ENCODE results near the gene CEP83. TPM values are rescaled to one million over a fixed set of nuclear protein-coding genes. Genes with fewer than 3 reads are reported as not detected.
A peak's percentile ranks its signal among the peaks of the same experiment; 100 is the strongest.

CEP83 gene
- total RNA-seq, 1 donor from 2014 or later, result 11.6 TPM

DNA sequence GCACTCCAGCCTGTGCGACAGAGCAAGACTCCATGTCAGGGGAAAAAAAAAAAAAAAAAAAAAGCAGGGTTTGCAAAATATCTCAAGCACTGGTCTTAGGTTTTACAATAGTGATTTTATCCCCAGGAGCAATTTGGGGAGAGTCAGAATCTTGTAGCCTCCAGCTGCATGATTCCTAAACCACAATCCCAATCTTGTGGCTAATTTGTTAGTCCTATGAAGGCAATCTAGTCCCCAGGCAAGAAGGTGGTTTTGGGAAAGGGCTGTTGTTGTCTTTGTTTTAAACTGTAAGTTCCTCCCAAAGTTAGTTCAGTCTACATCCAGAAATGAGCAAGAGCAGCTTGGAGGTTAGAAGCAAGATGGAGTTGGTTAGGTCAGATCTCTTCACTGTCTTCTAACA is 175.6 kb downstream of the CEP83 start:
- TF ChIP-seq, protein P1, sequence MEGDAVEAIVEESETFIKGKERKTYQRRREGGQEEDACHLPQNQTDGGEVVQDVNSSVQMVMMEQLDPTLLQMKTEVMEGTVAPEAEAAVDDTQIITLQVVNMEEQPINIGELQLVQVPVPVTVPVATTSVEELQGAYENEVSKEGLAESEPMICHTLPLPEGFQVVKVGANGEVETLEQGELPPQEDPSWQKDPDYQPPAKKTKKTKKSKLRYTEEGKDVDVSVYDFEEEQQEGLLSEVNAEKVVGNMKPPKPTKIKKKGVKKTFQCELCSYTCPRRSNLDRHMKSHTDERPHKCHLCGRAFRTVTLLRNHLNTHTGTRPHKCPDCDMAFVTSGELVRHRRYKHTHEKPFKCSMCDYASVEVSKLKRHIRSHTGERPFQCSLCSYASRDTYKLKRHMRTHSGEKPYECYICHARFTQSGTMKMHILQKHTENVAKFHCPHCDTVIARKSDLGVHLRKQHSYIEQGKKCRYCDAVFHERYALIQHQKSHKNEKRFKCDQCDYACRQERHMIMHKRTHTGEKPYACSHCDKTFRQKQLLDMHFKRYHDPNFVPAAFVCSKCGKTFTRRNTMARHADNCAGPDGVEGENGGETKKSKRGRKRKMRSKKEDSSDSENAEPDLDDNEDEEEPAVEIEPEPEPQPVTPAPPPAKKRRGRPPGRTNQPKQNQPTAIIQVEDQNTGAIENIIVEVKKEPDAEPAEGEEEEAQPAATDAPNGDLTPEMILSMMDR (IDR thresholded peaks at IDR 0.05), result no peak
- intact Hi-C loops (cut with DNase I), result no loop called here
- Histone ChIP-seq H3K36me3 (peaks cover 5% of the 10 kb centered on the region), H3K4me1 (peaks cover 23% of the 10 kb centered on the region), H3K27ac (no peak overlapping the region), H3K27me3 (ENCODE audit: low read depth) (no peaks in the 10 kb centered on the region), H3K9me3 (no peaks in the 10 kb centered on the region), H3K4me3 (no peak overlapping the region)
- DNase-seq (no peak), ATAC-seq (no peak)

GRCh38 chr12:94282675-94283074 is 177.0 kb downstream of the CEP83 start:
- TF ChIP-seq, protein P1 (IDR thresholded peaks at IDR 0.05), result no peak
- peaks cover 5% of the 10 kb centered on the region for H3K36me3 ChIP-seq
- H3K4me3 ChIP-seq, result no peak overlapping the region
- H3K4me1 ChIP-seq, result peaks cover 22% of the 10 kb centered on the region
- no peaks in the 10 kb centered on the region for H3K27me3 ChIP-seq (ENCODE audit: low read depth)
- H3K27ac ChIP-seq, result peak overlapping the region; percentile 41
- DNase-seq (peak; percentile 74), ATAC-seq (peak; percentile 67 to 81)
- intact Hi-C loops (cut with DNase I), result no loop called here
- no peaks in the 10 kb centered on the region for H3K9me3 ChIP-seq

- H3K36me3 ChIP-seq, result no peaks in the 10 kb centered on the region
- no peaks in the 10 kb centered on the region for H3K9me3 ChIP-seq
- DNase-seq (no peak), ATAC-seq (no peak)
- peaks cover 22% of the 10 kb centered on the region for H3K4me1 ChIP-seq
- TF ChIP-seq, protein P1 (IDR thresholded peaks at IDR 0.05), result no peak
- H3K4me3 ChIP-seq, result no peak overlapping the region
- intact Hi-C loops (cut with DNase I), result no loop called here
- H3K27me3 ChIP-seq (ENCODE audit: low read depth), result no peaks in the 10 kb centered on the region
- H3K27ac ChIP-seq, result no peak overlapping the region
Measured at GRCh38 chr12:94280063-94280462, 179.6 kb downstream of the CEP83 start.

DNA sequence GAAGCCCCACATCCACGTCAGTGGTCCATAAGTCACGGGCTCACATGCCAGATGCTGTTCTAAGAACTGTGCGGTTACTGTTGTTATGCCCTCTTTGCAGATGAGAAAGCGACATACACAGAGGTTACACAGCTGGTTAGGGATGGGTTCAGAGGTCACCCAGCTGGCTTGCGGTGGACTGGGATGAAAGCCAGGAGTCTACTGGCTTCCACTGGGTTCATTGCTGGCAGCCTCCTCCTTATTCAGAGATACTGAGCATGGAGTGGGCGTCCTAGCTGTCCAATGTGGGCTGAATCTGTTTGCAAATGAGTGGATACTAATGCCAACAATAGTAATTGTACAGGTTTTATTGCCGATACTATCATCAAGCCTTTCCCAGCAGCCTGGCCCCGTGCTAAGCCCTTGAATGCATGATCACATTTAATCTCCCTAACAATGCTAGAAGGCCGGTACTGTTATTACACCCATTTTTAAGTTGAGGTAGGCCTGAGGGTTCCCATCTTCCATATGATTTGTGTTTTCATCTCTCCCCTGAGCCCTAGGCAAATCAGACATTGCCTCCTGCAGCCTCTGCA is 182.2 kb downstream of the CEP83 start:
- Histone ChIP-seq H3K36me3 (no peaks in the 10 kb centered on the region), H3K9me3 (no peaks in the 10 kb centered on the region), H3K4me1 (peaks cover 12% of the 10 kb centered on the region), H3K4me3 (no peak overlapping the region), H3K27me3 (ENCODE audit: low read depth) (no peaks in the 10 kb centered on the region), H3K27ac (no peak overlapping the region)
- intact Hi-C loops (cut with DNase I), result no loop called here
- ATAC-seq (no peak), DNase-seq (no peak)
- TF ChIP-seq, protein P1 (IDR thresholded peaks at IDR 0.05), result no peak

DNA sequence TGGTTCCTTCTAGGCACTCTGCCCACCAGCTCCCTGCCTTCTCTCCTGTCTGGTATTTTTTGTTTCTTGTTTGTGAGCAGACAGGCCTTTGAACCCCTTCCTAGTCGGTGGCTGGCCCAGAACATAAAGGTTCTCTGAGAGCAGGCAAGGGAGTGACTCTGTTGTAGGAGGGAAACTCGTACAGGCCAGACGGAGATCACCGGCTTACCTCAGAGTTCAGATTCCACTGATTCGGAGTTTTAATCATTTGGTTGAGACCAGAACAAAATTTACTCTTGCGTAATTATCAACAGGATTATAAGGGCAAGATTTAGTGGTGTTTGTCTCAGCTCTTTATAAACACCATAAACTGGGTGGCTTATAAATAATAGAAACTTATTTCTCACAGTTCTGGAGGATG is 182.9 kb downstream of the CEP83 start:
- ATAC-seq, result no peak

More for the DNA sequence above, 182.9 kb downstream of the CEP83 start:
- peaks cover 4% of the 10 kb centered on the region for H3K4me1 ChIP-seq
- intact Hi-C loops (cut with DNase I), result no loop called here
- H3K9me3 ChIP-seq, result no peaks in the 10 kb centered on the region
- H3K36me3 ChIP-seq, result no peaks in the 10 kb centered on the region
- no peak for DNase-seq
- no peak overlapping the region for H3K4me3 ChIP-seq
- TF ChIP-seq, protein P1 (IDR thresholded peaks at IDR 0.05), result no peak
- no peak overlapping the region for H3K27ac ChIP-seq
- no peaks in the 10 kb centered on the region for H3K27me3 ChIP-seq (ENCODE audit: low read depth)
